Inflammatory macrophage treated with lipopolysaccharide for 4 hours (primary cell): ENCODE data around the gene ANKRD31.
"Not testable (repeated sequence)": the region's sequence is repeated elsewhere in the genome, so short reads cannot be mapped to it uniquely, and the experiment has no call there.

ENCODE experiments used
- DNase-seq: peaks from one replicate; pipeline ENCODE4 v3.0.0-alpha.2; 2020

ANKRD31 gene, protein sequence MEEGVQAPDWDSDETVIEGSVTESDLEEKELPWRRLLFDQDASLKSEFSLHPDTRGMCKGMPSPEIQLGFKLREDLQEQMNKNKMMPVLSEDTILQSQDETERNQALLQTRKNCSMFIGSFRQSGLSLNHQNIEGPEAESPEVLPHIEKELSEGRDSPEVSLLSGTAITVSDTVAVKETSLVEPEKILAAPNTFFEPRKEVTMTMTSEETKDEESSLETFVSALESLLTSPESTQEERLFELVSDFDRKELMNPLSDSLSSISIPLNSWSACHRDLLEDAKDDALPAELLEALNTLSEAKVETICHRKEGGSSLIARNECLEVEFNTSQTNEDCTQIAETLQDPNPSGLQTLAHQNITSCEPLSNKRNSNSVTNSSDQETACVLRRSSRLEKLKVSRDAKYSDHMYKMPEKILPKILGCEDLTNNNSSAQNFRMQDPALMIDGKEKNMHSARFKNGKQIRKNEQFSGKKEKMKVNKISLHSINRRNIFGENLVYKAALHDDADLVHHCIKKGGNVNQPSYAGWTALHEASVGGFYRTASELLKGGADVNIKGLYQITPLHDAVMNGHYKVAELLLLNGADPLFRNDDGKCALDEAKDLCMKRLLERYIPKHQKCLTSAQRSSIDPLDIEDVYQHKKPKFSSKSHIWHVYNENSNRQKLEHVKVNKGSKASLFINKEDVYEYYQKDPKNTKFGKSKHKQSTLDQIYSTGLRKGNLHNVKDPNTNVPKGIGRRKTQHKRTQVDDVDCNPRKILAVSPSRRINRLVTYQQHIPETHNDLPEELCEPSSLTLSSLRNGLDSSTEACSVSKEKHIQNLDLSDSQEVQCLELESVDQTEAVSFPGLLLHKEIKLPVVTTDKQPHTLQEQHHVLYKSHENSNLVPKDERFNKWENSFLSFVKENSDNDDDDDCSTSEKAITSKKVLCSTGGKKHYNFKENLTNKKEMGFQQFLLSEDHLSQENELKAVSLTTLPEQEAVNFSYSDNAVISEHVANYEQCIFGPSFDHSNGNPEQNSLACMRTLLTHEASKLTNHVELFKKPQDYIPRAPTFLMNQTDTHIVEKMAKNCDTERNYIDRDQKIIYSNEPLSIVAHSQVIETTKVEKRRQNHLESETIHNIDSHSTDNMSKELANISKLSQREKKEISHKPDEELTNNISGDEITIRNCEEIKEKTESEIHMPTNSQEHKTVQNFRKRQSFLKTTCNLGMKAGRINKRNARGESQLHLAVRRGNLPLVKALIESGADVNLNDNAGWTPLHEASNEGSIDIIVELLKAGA (N-terminal part only)

DNA sequence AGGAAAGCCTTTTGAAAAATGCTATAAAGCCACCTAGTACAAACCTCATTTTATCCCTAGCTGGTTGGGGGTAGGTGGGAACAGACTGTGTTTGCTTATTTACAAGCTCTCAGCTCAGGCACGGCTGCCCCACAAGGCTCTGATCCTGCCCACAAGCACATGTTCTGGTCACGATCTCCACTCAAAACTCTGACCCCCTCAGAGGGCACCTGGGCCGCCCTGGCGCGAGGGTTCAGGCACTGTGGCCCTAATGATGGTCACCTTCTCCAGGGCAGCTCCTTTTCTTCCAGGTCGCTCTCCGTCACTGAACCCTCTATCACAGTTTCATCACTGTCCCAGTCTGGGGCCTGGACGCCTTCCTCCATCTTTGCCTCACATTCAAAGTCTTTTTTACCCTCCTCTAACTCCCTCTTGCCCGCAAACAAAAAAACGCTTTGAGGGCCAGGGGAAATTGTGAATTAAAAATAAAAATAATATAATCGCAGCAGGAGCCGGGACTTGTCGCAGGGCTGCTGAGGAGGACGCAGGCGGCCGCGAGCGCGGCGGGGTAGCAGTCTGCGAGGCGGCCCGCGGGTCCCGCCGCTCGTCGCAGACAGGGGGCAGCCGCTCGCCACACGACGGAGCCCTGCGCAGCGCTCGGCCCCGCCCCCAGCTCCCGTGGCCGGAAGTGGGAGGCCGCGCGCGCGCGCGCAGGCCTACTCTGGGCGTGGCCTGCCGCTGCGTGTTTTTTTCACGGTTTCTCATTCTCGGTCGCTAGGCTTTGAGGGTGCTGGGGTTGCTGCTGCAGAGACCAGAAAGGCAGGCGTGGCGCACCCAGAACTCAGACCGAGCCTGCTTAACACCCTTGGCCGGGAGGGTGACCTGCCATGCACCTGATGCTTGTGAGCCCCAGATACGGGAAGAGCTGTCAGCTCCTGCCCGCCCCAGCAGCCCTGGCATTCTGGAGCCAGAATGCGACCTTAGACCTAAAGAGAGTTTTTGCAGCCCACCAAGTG lies at the start of gene ANKRD31:
TSS of gene ANKRD31 (minus strand) at position 557 of the 995 bp plus-strand sequence. CDS start at position 365, 192 bp downstream.
- DNase-seq: peak; percentile 86

DNA sequence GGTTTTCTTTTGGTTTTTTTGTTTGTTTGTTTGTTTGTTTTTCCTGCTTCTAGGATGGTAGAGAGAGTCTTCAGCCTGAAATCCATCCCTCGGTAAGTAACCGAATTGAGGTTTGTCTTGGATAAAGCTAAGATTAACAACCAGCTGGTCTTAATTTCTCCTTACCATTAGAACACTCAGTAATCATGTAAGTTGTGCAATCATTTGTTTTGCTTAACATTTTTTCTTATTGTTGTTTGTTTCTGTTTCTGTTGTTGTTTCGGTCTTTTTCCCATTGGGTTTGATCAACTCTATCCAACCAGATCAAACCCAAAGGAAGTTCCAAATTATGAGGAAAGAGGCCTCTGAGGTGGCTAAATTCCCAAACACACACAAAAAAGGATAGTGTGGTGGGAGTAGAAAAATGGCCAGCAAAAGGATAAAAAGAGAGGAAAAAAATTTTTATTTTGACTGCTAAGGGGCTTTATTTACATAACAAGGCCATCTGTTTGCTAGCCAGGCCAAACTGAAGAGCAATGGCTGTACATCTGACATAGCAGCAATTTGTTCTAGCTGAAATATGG lies 49.6 kb upstream of the ANKRD31 start:
- DNase-seq: no peak

DNA sequence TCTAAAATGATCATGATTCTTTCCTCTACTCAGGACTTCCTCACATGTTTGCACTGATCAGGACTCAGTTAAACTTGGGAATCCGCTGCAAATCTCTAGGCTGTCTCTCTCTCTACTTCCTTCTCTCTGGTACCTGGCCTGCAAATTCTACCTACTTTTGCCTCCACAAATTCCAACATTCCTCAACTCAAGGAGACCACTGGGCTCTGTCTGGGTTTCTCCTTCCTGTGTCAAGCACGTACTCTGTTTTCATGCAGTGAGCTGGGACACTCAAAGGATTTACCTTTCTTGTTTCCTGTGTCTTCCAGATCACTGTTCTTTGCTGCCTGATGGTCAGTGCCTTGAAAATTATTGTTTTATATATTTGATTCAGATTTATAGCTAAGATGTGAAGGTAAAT lies 45.9 kb upstream of the ANKRD31 start:
- DNase-seq: no peak

DNA sequence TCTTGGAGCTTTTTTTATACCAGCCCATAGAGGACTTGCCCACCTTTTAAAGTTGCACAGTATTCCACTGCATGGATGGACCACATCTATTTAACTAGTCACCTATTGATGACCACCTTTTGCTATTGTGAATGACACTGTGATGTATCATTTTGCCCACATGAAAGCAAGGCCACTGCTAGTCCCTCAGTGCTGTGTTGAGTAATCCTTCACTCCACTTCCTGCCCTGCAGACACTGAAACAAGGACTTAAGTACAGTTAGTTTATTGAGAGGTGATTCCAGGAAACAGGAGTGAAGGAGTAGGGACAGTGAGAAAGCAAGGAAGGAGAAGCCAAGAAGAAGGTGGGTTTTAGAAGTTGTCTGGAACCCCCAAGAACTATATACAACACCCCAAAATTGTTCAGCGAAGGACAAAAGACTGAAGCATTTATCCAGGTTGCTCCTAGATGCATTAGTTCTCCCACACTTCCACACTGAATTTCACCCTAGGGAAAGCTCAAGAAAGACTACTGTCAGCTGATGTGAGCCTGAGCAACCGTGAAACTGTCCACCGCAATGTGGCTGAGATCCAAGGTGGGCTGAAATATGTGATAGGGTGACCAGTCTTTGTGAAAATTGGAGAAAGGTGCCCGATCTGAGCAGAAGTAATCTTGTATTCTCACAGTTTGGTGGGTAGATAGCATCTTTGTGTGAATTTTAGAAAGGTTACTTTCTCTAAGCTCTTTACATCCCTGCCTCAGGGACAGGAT lies 45.2 kb upstream of the ANKRD31 start:
- no peak for DNase-seq

DNA sequence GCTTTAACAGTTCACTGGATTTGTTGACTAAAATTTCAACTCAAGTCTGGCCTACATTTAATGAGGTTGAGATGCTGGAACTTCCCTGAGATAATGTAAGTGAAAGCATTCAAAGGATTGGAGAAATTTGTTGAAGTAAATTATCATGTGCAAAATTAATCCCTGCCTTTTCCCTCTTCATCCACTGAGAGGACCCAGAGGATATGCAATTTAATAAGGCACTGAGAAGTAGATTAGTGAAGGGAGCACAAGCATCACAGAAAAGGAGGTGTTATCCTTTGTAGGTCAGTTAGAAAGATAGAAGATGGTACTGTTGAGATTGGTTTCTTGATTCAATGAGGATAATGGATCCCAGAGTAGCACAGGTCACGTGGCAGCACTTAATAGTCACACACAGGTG lies 42.6 kb upstream of the ANKRD31 start:
- DNase-seq: no peak

DNA sequence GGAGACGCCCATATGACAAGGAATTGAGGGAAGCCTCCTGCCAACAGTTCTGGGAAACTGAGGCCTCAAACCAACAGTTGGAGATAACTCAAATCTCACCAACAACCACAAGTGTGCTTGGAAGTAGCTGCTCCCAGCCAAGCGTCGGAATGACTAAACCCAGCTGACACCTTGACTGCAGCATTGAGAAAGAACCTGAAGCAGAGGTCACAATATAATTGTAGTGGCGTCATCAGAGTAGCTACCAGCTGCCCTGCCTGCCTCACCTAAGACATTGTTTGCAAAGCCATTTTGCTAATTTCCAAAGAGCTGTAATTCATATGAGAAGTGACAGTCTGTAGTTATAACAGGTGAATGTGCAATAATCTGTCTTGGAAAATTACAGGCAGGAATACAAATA lies 40.8 kb upstream of the ANKRD31 start:
- no peak for DNase-seq

DNA sequence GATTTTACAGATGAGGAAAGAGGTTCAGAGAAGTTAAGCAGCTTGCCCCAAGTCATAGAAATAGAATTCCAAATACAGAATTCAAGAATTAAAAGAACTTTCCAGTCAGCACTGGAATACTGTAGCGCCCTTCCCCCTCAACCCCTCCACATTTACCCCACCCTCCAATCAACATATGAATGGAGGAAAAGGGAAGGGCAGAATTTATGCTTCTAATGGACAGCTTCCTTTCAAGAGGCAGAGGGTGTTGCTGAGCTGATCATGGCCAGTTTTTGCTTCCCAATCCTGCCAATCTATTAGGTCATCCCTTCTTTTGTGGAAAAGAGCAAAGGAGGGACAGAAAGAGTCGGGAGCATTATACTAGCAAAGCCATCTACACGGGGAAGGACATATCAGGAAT lies 39.1 kb upstream of the ANKRD31 start:
- DNase-seq: no peak

DNA sequence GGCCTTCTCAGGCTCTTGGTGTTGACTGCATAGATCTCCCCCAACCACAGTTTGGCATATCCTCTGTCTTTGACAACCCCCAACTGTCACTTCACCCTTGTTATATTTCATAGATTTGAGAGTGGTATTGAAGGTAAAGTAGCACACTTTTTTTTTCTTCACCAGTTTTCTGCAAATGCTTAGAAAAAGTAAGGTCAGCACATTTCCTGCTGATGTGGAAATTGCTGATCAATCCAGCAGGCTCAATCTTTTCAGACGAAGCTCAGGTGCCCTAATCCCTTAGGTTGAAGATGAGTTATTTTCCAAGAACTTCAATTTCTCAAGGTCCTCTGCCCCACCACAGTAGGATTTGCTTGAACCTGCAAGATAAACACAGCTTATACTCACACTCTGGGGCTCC lies 38.5 kb upstream of the ANKRD31 start:
- DNase-seq: no peak

DNA sequence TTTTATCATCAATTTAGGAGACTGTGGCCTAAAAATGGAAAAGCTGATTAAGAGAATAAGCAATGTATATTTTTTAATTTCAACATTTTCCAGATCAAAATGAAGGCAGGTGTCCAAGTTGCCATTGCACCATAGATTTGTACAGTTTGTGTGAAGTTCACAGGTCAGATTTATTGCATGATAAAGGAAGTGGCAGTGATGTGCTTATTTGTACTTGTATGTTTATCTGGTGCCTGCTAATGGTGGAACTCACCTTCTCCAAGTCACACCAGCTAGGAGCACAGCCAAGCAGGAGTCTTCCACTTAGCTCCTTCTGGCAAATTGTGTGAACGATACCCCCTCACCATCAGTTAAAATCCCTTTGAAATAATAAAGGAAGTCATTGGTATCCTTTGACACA lies 37.8 kb upstream of the ANKRD31 start:
- DNase-seq: no peak

DNA sequence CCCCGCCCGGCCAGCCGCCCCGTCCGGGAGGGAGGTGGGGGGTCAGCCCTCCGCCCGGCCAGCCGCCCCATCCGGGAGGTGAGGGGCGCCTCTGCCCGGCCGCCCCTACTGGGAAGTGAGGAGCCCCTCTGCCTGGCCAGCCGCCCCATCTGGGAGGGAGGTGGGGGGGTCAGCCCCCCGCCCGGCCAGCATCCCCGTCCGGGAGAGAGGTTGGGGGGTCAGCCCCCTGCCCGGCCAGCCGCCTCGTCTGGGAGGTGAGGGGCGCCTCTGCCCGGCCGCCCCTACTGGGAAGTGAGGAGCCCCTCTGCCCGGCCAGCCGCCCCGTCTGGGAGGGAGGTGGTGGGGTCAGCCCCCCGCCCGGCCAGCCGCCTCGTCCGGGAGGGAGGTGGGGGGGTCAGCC lies 33.9 kb upstream of the ANKRD31 start:
- not testable (repeated sequence) for DNase-seq

DNA sequence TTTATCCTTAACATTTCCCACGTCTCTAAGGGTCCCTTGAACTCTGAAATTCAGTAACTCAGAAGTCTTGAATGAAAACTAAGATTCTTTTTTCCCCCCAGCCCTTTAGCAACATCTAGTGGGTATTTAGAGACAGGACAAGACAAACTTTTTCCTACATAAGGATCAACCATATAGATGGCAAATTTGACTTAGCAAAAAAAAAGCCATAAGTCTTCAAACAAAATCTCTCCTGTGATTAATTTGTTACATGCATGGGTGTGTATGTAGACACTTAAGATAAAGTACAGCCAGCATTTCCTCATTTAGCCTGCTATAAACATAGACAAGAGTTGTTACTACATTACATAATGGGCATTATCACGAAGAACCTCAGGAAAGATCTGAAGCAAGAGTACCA lies 29.1 kb upstream of the ANKRD31 start:
- peak; percentile 6 for DNase-seq

DNA sequence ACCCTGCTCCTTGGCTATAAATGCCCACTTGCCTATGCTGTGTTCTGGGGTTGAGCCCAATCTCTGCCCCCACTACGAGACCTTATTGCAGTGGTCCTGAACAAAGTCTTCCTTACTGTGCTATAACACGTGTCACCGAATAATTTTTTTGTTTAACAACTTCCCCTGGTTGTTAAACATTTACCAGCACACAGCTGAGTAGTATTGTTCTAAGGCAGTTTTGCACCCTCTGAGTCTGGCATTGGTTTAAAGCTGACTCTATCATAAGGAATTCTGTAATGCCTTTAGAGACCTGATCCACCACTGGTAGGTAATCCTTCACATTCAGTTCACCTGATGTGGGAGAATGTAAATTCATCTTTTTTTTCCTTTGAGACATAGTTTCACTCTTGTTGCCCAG lies 25.6 kb upstream of the ANKRD31 start:
- no peak for DNase-seq

DNA sequence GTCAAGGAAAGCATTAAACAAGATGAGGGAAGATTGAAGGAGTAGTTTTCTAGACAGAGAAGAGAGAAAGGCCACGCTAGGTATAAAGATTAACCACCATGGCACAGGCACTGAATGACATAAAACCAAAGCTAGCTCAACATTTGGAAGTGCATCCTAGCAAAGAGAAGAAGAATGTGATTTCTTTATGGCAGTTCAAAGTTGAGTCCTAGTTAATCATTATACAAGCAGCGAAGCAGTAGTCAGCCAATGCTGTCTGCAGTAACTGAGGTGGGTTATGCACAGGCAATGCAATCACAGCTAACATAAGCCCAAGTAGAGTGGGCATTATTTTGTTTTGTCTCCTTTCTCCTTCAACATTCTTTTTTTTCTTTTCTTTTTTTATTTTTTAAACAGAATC lies 24.0 kb upstream of the ANKRD31 start:
- no peak for DNase-seq

DNA sequence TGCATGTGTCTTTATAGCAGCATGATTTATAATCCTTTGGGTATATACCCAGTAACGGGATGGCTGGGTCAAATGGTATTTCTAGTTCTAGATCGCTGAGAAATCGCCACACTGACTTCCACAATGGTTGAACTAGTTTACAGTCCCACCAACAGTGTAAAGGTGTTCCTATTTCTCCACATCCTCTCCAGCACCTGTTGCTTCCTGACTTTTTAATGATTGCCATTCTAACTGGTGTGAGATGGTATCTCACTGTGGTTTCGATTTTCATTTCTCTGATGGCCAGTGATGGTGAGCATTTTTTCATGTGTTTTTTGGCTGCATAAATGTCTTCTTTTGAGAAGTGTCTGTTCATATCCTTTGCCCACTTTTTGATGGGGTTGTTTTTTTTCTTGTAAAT lies 13.8 kb upstream of the ANKRD31 start:
- not testable (repeated sequence) for DNase-seq

DNA sequence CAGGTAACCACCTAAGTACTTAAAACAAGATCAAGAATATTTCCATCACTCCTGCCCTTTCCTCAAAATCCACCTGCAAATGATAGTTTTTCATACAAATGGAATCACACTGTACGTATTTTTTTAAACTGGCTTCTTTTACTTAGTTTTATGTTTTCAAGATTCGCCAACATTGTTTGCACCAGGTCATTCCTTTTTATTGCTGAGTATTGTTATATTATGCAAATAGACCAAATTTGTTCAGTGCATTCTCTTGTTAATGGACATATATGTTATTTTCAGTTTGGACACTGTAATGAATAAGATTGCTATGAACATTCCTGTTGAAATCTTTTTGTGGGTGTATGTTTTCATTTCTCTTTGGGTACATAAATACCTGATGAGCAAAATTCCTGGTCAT lies 8.3 kb upstream of the ANKRD31 start:
- no peak for DNase-seq

DNA sequence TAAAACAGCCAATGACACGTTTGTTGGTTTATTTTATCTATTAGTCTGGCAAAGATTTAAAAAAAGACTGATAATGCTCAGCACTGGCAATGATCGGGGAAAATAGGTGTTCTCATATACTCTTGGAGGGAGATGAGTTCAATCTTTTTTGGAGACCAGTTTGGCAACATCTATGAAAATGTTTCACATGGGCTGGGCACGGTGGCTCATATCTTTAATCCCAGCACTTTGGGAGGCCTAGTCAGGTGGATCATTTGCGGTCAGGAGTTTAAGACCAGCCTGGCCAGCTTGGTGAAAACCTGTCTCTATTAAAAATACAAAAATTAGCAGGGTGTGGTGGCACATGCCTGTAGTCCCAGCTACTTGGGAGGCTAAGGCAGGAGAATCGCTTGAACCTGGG lies 6.8 kb upstream of the ANKRD31 start:
- no peak for DNase-seq

DNA sequence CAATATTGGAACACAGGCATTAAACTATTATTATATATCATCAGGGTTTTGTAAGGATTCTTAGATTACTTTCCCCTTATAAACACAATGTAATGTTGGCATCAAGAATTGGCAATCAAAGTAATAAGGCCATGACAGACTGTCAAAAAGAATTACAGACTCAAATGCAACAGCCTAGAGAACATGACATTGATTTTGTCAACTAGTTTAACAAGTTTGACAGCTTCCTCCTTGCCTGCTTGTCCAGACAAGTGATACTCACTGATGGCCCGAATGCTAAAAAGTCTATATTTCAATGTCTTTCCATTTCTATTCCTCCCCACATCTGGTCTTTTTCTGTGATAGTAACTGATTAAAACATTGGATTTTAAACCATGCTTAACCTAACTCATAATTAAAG lies 6.4 kb upstream of the ANKRD31 start:
- no peak for DNase-seq

DNA sequence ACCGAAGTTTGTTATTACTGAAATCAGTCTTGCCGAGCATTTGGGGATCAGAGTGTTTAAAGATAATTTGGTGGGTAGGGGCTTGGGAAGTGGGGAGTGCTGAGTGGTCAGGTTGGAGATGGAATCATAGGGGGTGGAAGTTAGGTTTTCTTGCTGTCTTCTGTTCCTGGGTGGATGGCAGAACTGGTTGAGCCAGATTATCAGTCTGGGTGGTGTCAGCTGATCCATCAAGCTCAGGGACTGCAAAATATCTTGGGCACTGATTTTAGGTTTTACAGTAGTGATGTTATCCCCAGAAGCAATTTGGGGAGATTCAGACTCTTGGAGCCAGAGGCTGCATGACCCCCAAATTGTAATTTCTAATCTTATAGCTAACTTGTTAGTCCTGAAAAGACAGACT lies 5.4 kb upstream of the ANKRD31 start:
- no peak for DNase-seq

DNA sequence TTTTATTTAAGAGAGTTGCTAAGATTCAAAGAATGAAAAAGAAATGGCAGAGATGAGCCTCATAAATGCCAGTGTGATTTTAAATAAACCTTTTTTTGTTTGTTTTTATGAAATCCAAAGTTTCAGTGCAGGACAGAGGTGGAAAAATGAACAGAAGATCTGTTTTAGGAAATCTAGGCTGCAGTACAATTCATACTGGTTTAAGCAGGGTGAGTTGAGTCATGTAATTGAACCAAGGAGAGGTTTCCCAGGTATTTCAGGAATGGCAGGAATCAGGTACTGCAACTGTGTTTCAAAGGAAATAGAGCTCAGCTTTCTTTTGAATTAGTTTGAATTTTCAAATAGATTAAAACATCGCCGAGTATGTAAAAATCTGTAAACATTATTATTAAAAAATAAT lies 3.0 kb upstream of the ANKRD31 start:
- no peak for DNase-seq

DNA sequence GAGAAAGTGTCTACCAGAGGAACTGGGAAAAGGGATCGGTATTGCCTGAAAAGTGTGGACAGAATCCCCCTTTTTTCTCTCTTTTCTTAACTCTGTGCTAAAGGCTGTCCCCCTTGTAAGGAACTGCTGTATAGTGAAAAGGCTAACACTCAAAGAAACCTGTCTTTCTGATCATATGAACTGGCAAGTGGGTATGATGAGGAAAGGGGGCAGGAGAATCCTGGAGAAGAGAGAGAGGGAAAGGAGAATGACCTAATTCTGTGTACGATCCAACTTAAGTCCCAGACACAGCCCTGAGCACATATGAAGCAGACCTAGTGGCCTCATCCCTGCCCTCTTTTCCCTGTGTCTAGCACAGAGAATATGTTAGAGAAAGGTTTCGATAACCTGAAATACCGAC lies 967 bp downstream of the ANKRD31 start:
- no peak for DNase-seq

DNA sequence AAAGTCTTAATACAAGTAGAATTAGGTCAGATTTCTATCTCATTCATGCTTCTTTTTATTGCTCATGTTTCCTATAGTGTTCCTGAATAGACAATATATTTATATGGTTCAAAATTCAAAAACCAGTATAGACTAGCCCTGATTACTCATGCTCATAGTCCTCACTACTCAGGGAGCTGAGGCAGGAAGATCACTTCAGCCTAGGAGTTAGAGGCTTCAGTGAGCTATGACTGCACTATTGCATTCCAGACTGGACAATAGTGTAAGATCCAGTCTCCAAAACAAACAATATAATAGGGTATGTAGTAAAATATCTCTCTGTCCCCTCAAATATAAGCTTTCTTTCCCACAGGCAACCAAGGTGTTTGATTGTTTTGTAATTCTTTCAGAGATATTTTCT lies 2.4 kb downstream of the ANKRD31 start:
- no peak for DNase-seq
